ENCODE measurements around the gene RHAG.
"Not testable (repeated sequence)": the region's sequence is repeated elsewhere in the genome, so short reads cannot be mapped to it uniquely, and the experiment has no call there.

Gene RHAG

GRCh38 chr6:49635978-49636712 lies 494 bp downstream of the RHAG start:
- DNase-seq (ENCODE audit: low read depth in 2 of 2) = no peak

GRCh38 chr6:49635480-49635879 lies 1.2 kb downstream of the RHAG start:
- DNase-seq (ENCODE audit: low read depth in 2 of 2) = no peak

GRCh38 chr6:49634836-49635218 lies 1.8 kb downstream of the RHAG start:
- DNase-seq (ENCODE audit: low read depth in 2 of 2) = no peak

GRCh38 chr6:49634092-49634835 lies 2.4 kb downstream of the RHAG start:
- no peak for DNase-seq (ENCODE audit: low read depth in 2 of 2)

GRCh38 chr6:49633541-49633940 lies 3.1 kb downstream of the RHAG start:
- DNase-seq (ENCODE audit: low read depth in 2 of 2) = no peak

GRCh38 chr6:49632727-49633126 lies 3.9 kb downstream of the RHAG start:
- DNase-seq (ENCODE audit: low read depth in 2 of 2) = no peak

GRCh38 chr6:49629485-49630088 lies 7.1 kb downstream of the RHAG start:
- DNase-seq (ENCODE audit: low read depth in 2 of 2) = not testable (repeated sequence)

- DNase-seq (ENCODE audit: low read depth in 2 of 2) = no peak
These were observed 9.8 kb downstream of the RHAG start for GRCh38 chr6:49626811-49627210.

- DNase-seq (ENCODE audit: low read depth in 2 of 2) = no peak
These were observed 18.4 kb downstream of the RHAG start for GRCh38 chr6:49618257-49618656.

GRCh38 chr6:49614144-49614543 lies 22.5 kb downstream of the RHAG start:
- not testable (repeated sequence) for DNase-seq (ENCODE audit: low read depth in 2 of 2)

- DNase-seq (ENCODE audit: low read depth in 2 of 2) = no peak
These were observed 27.4 kb downstream of the RHAG start for GRCh38 chr6:49609285-49609684.

- DNase-seq (ENCODE audit: low read depth in 2 of 2) = not testable (repeated sequence)
These were observed 28.4 kb downstream of the RHAG start for GRCh38 chr6:49608275-49608674.

GRCh38 chr6:49607391-49607982 lies 29.2 kb downstream of the RHAG start:
- no peak for DNase-seq (ENCODE audit: low read depth in 2 of 2)

- no peak for DNase-seq (ENCODE audit: low read depth in 2 of 2)
These were observed 29.8 kb downstream of the RHAG start for GRCh38 chr6:49606721-49607390.

GRCh38 chr6:49604080-49604479 lies 32.6 kb downstream of the RHAG start:
- not testable (repeated sequence) for DNase-seq (ENCODE audit: low read depth in 2 of 2)

GRCh38 chr6:49587262-49587661 lies 49.4 kb downstream of the RHAG start:
- not testable (repeated sequence) for DNase-seq (ENCODE audit: low read depth in 2 of 2)

GRCh38 chr6:49582529-49582928 lies 54.1 kb downstream of the RHAG start:
- DNase-seq (ENCODE audit: low read depth in 2 of 2) = no peak

GRCh38 chr6:49579649-49580048 lies 57.0 kb downstream of the RHAG start:
- DNase-seq (ENCODE audit: low read depth in 2 of 2) = no peak

GRCh38 chr6:49576618-49577017 lies 60.0 kb downstream of the RHAG start:
- DNase-seq (ENCODE audit: low read depth in 2 of 2) = no peak

- DNase-seq (ENCODE audit: low read depth in 2 of 2) = no peak
These were observed 66.1 kb downstream of the RHAG start for GRCh38 chr6:49570474-49571079.

- no peak for DNase-seq (ENCODE audit: low read depth in 2 of 2)
These were observed 70.8 kb downstream of the RHAG start for GRCh38 chr6:49565855-49566254.

Data from stimulated activated CD4-positive, alpha-beta T cell treated with anti-CD3 and anti-CD28 coated beads, Interleukin-1b, Interleukin-23, amount 100 ng/mL, for 4 hours (primary cell).